ENCODE data around the gene AMOTL2.

The AMOTL2 gene

GRCh38 chr3:134333522-134334181, 40.6 kb downstream of the AMOTL2 start:
- DNase-seq (ENCODE audit: low spot score), result no peak

- DNase-seq (ENCODE audit: low spot score), result no peak
These were observed 41.9 kb downstream of the AMOTL2 start for GRCh38 chr3:134332344-134332743.

GRCh38 chr3:134331811-134332199, 42.4 kb downstream of the AMOTL2 start:
- DNase-seq (ENCODE audit: low spot score), result no peak

GRCh38 chr3:134330883-134331810, 43.1 kb downstream of the AMOTL2 start:
- no peak for DNase-seq (ENCODE audit: low spot score)

- no peak for DNase-seq (ENCODE audit: low spot score)
These were observed 45.4 kb downstream of the AMOTL2 start for GRCh38 chr3:134328846-134329245.

GRCh38 chr3:134328147-134328591, 46.1 kb downstream of the AMOTL2 start:
- DNase-seq (ENCODE audit: low spot score), result no peak

GRCh38 chr3:134327594-134327975, 46.7 kb downstream of the AMOTL2 start:
- DNase-seq (ENCODE audit: low spot score), result no peak

GRCh38 chr3:134326760-134327593, 47.3 kb downstream of the AMOTL2 start:
- no peak for DNase-seq (ENCODE audit: low spot score)

GRCh38 chr3:134326126-134326525, 48.1 kb downstream of the AMOTL2 start:
- DNase-seq (ENCODE audit: low spot score), result no peak

GRCh38 chr3:134325706-134326105, 48.5 kb downstream of the AMOTL2 start:
- DNase-seq (ENCODE audit: low spot score), result no peak

- DNase-seq (ENCODE audit: low spot score), result no peak
These were observed 49.1 kb downstream of the AMOTL2 start for GRCh38 chr3:134325061-134325705.

- no peak for DNase-seq (ENCODE audit: low spot score)
These were observed 50.0 kb downstream of the AMOTL2 start for GRCh38 chr3:134323966-134324962.

GRCh38 chr3:134322286-134322685, 52.0 kb downstream of the AMOTL2 start:
- DNase-seq (ENCODE audit: low spot score), result no peak

- DNase-seq (ENCODE audit: low spot score), result no peak
These were observed 53.5 kb downstream of the AMOTL2 start for GRCh38 chr3:134320749-134321148.

- DNase-seq (ENCODE audit: low spot score), result no peak
These were observed 54.3 kb downstream of the AMOTL2 start for GRCh38 chr3:134319931-134320330.

- DNase-seq (ENCODE audit: low spot score), result no peak
These were observed 56.1 kb downstream of the AMOTL2 start for GRCh38 chr3:134318166-134318565.

- DNase-seq (ENCODE audit: low spot score), result no peak
These were observed 56.9 kb downstream of the AMOTL2 start for GRCh38 chr3:134317106-134317947.

GRCh38 chr3:134315286-134316106, 58.8 kb downstream of the AMOTL2 start:
- DNase-seq (ENCODE audit: low spot score), result no peak
